Chondrocyte (in vitro differentiated cells): ENCODE results near the gene MAP4K3. TPM values are rescaled to one million over a fixed set of nuclear protein-coding genes. Genes with fewer than 3 reads are reported as not detected.

Source experiments
- DNase-seq: peaks from one replicate; pipeline ENCODE4 v3.0.0; 2021; ENCODE audit warnings: mixed read lengths, low spot score
- H3K27ac Mint-ChIP-seq: one replicate; pipeline ENCODE4 v1.8.0; 2021; ENCODE audit warnings: mild to moderate bottlenecking, moderate library complexity, mixed read lengths; ENCODE audit not compliant: unreplicated experiment
- H3K27me3 Mint-ChIP-seq: 2 replicates; pipeline ENCODE4 v1.8.0; 2021; ENCODE audit warnings: low read depth, mixed read lengths
- H3K36me3 Mint-ChIP-seq: 2 replicates; pipeline ENCODE4 v1.8.0; 2021; ENCODE audit warnings: low read depth, mixed read lengths
- H3K4me1 Mint-ChIP-seq: 2 replicates; pipeline ENCODE4 v1.8.0; 2021; ENCODE audit warnings: low read depth, mild to moderate bottlenecking, mixed read lengths
- H3K4me3 Mint-ChIP-seq: one replicate; pipeline ENCODE4 v1.8.0; 2021; ENCODE audit warnings: mild to moderate bottlenecking, moderate library complexity, mixed read lengths; ENCODE audit not compliant: unreplicated experiment
- H3K9me3 Mint-ChIP-seq: 2 replicates; pipeline ENCODE4 v1.8.0; 2021; ENCODE audit warnings: low read depth, mixed read lengths
- total RNA-seq: library from RNA; stranded (reverse); gene quantifications from 3 replicates; pipeline ENCODE4 v1.2.1, GENCODE V29; 2021
- TF ChIP-seq, protein P1 (sequence below): fragments of 200-600 bp; sonication (generic); IDR thresholded peaks from 2 replicates; pipeline ENCODE4 v1.5.0; 2021; ENCODE audit warnings: antibody characterized with exemption, mild to moderate bottlenecking, moderate library complexity

The MAP4K3 gene
- total RNA-seq, 1 donor from 2014 or later: 35.3 TPM

DNA sequence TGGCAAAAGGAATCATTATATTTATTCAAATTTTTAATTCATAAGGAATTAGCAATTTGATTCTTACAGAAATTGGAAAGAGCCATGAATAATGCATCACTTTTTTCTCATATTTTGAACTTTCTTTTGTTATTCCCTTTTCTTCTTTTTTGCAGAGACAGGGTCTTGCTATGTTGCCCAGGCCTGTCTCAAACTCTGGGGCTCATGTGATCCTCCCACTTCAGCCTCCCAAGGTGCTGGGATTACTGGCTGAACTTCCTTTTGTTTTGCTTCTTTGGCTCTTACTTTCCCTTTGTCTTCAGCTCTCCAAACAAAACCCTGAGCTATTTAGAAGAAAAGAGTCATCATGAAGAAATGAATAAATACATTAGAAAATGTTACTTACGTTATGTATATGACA, 224.1 kb downstream of the MAP4K3 start:
- H3K27me3 Mint-ChIP-seq: no peaks in the 10 kb centered on the region
- no peak overlapping the region for H3K4me3 Mint-ChIP-seq
- no peak for DNase-seq
- TF ChIP-seq, protein P1, sequence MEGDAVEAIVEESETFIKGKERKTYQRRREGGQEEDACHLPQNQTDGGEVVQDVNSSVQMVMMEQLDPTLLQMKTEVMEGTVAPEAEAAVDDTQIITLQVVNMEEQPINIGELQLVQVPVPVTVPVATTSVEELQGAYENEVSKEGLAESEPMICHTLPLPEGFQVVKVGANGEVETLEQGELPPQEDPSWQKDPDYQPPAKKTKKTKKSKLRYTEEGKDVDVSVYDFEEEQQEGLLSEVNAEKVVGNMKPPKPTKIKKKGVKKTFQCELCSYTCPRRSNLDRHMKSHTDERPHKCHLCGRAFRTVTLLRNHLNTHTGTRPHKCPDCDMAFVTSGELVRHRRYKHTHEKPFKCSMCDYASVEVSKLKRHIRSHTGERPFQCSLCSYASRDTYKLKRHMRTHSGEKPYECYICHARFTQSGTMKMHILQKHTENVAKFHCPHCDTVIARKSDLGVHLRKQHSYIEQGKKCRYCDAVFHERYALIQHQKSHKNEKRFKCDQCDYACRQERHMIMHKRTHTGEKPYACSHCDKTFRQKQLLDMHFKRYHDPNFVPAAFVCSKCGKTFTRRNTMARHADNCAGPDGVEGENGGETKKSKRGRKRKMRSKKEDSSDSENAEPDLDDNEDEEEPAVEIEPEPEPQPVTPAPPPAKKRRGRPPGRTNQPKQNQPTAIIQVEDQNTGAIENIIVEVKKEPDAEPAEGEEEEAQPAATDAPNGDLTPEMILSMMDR: no peak
- peaks cover 3% of the 10 kb centered on the region for H3K9me3 Mint-ChIP-seq
- no peaks in the 10 kb centered on the region for H3K4me1 Mint-ChIP-seq
- no peak overlapping the region for H3K27ac Mint-ChIP-seq
- peaks cover 3% of the 10 kb centered on the region for H3K36me3 Mint-ChIP-seq

- Mint-ChIP-seq H3K27me3 (no peaks in the 10 kb centered on the region), H3K9me3 (peaks cover 3% of the 10 kb centered on the region), H3K36me3 (peaks cover 3% of the 10 kb centered on the region), H3K4me1 (no peaks in the 10 kb centered on the region), H3K27ac (no peak overlapping the region), H3K4me3 (no peak overlapping the region)
- TF ChIP-seq, protein P1: no peak
- DNase-seq: no peak
These were observed 226.2 kb downstream of the MAP4K3 start for GRCh38 chr2:39210846-39211245.

- peaks cover 17% of the 10 kb centered on the region for H3K9me3 Mint-ChIP-seq
- H3K27ac Mint-ChIP-seq: no peak overlapping the region
- TF ChIP-seq, protein P1: no peak
- no peak overlapping the region for H3K4me3 Mint-ChIP-seq
- DNase-seq: no peak
- peaks cover 6% of the 10 kb centered on the region for H3K4me1 Mint-ChIP-seq
- H3K36me3 Mint-ChIP-seq: peaks cover 12% of the 10 kb centered on the region
- no peaks in the 10 kb centered on the region for H3K27me3 Mint-ChIP-seq
These were observed 233.7 kb downstream of the MAP4K3 start for GRCh38 chr2:39203382-39203781.

DNA sequence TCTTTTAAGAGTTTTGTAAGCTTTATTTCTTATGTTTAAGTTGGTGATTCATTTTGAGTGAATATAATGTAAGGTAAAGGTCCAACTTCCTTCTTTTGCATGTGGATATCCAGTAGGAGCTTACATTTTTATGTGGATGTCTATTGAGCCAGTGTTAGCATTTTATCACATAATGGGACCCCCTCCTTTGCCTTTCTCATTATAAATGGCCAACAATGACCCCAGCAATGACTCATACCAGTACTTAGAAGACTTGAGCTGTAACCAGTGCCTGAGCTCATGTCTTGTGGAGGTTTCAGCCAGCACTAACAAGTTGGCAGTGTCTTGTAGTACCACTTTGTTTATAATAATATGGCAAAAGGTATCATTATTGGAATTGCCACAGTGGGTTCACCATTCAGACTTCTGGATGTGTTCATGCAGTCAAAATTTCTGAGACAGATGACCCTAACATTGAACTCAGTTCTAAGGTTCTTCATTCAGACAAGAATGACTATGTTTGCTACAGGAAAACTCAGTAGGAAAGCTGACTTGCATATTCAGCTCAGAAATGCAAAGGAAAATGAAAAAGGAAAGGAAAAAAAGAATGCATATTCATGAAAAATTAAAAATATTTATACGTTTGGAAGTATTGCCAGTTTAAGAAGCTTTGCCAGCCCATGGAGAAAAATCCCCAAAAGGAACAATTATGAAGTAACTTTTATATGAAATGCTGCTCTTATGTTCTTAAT, 234.3 kb downstream of the MAP4K3 start:
- no peak for DNase-seq
- H3K36me3 Mint-ChIP-seq: peaks cover 12% of the 10 kb centered on the region
- peaks cover 17% of the 10 kb centered on the region for H3K9me3 Mint-ChIP-seq
- peaks cover 6% of the 10 kb centered on the region for H3K4me1 Mint-ChIP-seq
- TF ChIP-seq, protein P1: no peak
- no peaks in the 10 kb centered on the region for H3K27me3 Mint-ChIP-seq
- H3K27ac Mint-ChIP-seq: no peak overlapping the region
- no peak overlapping the region for H3K4me3 Mint-ChIP-seq

Other genes with a start within 250 kb of the MAP4K3 start
- gene CDKL4, start 193.3 kb downstream of the MAP4K3 start, total RNA-seq: 0.20 to 1.1 TPM (median 0.87 TPM) in 3 replicates
- gene TMEM178A, start 228.6 kb upstream of the MAP4K3 start, total RNA-seq: 1.3 to 2.6 TPM (median 1.4 TPM) in 3 replicates